Glomerular visceral epithelial cell (primary cell): ENCODE data around the gene PPP1R3G.
"Not testable (repeated sequence)": the region's sequence is repeated elsewhere in the genome, so short reads cannot be mapped to it uniquely, and the experiment has no call there.

Source experiments
- DNase-seq: peaks from one replicate; pipeline ENCODE4 v3.0.0-alpha.2; 2016; ENCODE audit errors: extremely low spot score

Gene PPP1R3G

DNA sequence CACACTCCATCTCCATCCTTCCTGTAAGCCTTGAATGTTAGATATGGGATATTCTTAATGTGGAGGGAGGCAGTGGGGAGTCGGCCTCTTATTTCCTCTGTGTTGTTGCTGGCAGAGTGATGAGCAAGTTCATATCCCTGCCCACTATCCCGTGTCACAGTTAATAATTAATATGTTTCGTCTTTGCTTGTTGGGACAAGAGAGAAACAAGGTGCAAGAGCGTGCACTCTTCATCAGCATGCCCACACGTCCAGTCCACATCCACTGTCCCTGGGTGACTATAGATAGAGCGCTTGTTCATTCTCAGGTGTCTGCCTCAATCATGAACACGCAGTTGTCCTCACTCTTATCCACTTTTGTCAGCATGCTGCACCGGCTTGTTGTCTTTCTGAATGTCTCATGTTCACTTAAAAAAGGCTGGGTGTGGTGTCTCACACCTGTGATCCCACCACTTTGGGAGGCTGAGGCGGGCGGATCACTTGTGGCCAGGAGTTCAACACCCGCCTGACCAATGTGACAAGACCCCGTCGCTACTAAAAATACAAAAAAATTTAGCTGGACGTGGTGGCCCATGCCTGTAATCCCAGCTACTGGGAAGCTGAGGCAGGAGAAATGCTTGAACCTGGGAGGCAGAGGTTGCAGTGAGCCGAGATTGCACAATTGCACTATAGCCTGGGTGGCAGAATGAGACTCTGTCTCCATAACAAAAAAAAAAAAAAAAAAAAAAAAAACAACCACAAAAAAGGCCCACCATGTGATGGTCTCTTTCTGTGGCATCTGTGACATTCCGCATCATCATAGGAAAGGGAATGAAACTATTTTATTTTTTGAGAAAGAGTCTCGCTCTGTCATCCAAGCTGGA, 34.2 kb downstream of the PPP1R3G start:
- no peak for DNase-seq

- no peak for DNase-seq
Observed at GRCh38 chr6:5120011-5120410, 34.9 kb downstream of the PPP1R3G start.

DNA sequence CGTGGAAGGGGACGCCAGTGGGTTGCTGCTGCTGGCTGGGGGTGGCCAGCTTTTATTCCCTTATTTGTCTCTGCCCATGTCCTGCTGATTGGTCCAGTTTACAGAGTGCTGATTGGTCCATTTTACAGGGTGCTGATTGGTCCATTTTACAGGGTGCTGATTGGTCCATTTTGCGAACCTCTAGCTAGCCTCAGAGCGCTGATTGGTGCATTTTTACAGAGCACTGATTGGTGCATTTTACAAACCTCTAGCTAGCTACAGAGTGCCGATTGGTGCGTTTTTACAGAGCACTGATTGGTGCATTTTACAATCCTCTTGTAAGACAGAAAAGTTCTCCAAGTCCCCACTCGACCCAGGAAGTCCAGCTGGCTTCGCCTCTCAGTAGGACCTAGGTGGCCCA, 35.4 kb downstream of the PPP1R3G start:
- DNase-seq = not testable (repeated sequence)

DNA sequence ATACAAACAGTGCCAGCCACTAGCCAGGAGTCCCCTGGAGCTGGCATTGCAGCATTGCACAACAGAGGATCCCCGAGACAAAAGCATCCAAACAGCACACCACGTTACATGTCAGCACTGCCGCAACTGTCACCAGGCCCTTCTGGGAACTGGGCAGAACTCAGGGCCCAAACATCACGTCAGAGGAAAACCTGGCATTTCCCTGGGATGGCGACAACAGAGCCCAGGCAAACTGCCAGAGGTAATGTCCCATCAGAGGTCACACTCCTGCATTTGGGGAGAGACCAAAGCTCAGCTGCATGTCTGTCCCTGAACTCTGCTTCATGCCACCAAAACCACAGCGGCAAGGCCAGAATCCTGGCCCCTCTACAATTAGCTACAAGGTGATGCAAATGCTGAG, 36.3 kb downstream of the PPP1R3G start:
- DNase-seq = no peak

- DNase-seq = no peak
Observed at GRCh38 chr6:5121956-5122355, 36.8 kb downstream of the PPP1R3G start.

DNA sequence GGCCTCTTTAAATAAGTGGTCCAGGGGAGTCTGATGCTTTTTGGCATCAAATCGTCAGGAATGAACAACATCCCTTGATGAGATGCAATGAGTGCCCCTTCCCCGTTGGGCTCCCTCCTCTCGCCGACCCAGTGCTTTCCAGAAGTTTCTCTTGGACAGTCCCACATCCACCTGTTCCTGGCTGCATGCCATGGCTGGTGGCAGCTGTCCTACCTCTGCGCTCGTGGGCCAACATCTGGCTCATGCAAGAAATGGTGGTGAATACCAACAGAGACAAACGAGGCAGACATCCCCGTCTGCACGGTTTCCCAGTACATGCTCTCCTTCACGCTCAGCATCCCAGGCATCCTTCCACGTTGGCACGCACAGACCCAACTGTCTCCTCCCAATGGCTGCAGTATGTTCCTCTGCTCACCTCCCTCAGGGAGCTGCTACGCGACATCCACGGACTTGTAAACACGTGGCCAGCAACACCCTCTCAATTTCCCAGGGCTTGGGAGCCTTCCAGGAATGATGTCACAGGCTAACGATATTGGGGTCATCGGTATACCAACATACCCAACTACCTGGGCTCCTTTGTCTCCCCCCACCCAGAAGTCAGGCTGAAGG, 37.5 kb downstream of the PPP1R3G start:
- DNase-seq = no peak

DNA sequence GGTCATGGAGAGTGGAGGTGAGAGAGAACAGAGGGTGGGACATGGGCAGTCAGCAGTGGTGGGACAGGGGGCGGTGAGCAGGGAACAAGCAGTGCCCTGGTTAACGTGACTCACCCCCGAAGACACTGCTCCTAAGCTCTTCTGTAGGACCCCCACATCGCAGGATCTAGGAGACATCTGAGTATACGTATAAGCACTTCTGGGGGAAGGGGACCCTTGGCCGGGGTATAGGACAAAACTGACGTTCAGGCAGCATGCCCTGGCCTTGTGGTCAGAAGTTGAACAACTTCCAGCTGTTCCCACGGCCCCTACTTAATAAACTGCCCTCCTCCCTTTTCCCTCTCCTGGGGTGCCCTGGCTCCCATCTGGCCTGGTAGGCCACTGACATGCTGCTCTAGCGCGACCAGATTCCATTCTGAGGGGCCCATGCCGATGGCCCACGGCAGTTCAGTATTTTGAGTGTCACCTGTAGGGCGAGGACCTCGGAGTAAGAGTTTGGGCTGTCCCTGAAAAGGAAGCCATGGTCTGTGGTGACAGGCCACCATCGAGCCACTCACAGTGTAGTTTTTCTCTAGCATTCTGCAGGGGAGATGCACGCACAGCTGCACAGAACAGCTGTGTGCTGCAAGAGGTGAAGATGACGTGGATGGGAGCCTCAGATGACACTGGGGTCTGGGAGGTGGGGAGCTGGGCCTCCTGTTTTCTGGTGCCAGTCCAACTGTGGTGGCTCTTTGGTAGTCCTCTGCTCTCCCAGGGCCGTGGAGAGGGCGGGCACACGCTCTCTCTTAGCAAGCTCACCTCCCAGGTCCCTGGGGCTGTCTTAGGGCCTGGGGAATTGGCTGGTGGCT, 38.4 kb downstream of the PPP1R3G start:
- DNase-seq = no peak

GRCh38 chr6:5124526-5124925, 39.4 kb downstream of the PPP1R3G start:
- DNase-seq = no peak

- DNase-seq = peak; percentile 95
Observed at GRCh38 chr6:5125152-5126006, 40.2 kb downstream of the PPP1R3G start.

GRCh38 chr6:5126214-5126613, 41.1 kb downstream of the PPP1R3G start:
- DNase-seq = peak; percentile 48

- DNase-seq = no peak
Observed at GRCh38 chr6:5127106-5127687, 42.1 kb downstream of the PPP1R3G start.

GRCh38 chr6:5128351-5128750, 43.2 kb downstream of the PPP1R3G start:
- DNase-seq = no peak

GRCh38 chr6:5130135-5130866, 45.2 kb downstream of the PPP1R3G start:
- no peak for DNase-seq

DNA sequence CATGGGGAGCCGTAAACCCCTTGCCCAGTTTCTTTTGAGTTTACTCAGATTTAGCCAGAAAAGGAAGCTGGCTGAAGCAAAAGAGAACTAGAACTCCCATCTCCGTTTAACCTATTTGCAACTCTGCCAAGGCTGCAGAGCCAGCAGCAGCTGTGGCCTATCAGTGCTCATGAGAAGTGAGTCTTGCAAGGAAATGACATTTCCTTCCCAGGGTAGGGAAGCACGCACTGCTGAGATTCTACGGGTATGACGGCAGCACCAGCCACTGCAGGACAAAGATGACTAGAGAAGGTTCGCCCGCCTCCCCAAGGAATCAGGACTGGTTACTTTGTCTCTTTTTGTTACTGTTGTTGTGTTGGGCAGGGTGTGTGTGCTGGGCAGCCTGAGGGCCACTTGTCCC, 47.6 kb downstream of the PPP1R3G start:
- DNase-seq = no peak

DNA sequence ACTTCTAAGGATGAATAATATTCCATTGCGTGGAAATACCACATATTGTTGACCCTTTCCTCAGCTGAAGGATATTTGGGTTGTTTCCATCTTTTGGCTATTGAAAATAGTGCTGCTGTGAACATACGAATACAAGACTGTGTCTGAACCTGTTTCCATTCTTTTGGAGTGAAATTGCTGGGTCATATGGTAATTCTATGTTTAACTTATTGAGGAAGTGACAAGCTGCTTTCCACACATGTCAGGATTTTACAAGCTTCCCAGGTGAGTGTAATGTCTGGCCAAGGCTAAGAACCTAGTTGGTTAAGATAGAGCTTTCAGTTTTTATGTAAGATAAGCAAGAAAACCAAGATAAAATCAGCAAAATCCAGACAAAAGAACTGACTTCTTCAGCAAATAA, 48.8 kb downstream of the PPP1R3G start:
- DNase-seq = no peak

DNA sequence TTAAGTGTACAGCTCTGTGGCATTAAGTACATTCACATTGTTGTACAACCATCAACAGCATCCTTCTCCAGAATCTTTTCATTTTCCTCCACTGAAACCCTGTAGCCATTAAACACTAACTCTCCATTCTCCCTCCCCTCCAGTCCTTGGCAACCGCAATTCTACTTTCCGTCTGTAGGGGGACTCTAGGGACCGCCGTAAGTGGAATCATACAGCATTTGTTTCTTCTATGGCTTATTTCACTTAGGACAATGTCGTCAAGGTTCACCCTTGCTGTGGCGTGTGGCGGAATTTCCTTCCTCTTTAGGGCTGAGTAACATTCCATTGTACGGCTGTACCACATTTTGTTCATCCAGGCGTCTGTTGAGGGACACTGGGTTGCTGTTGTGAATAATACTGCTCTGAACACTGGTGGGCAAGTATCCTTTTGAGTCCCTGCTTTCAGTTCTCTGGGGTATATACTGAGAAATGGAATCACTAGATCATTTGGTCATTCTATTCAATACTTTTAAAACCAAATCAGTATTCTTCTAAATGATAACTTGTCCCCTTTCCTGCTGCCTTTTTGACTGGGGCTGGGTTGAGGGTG, 50.7 kb downstream of the PPP1R3G start:
- DNase-seq = peak; percentile 49

DNA sequence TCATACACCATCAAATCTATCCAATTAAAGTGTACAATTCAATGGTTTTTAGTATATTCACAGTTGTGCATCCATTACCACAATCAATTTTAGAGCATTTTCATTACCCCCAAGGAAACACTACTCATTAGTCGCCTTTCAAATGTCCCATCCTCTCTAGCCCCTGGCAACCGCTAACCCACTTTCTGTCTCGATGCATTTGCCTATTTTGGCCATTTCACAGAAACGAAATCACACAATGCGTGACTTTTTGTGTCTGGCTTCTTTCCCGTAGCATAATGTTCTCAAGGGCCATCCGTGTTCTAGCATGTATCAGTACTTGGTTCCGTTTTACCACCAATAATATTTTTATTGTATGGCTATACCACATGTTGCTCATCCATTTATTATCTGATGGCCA, 51.7 kb downstream of the PPP1R3G start:
- DNase-seq = no peak
